HepG2 (cell line): ENCODE measurements around the gene AKAP3. TPM values are rescaled to one million over a fixed set of nuclear protein-coding genes. Genes with fewer than 3 reads are reported as not detected.

Experiments
- ATAC-seq: fragments of 200-7000 bp; cut with Tn5 transposase; 3 replicates; pipeline ENCODE4 v1.9.1; 2020; ENCODE audit warnings: mild to moderate bottlenecking, moderate library complexity
- BruUV-seq: library from RNA; stranded (reverse); fragments of 400-500 nt; replicated peaks from 2 replicates; lab custom pipeline; 2021; lab: Mats Ljungman, UMichigan
- CTCF ChIA-PET: fragments of 300-600 bp; formaldehyde crosslinking; extraction: SDS; loops from one replicate; lab custom pipeline; 2021; ENCODE audit warnings: low total read pairs, inconsistent platforms, low intra/inter-chr PET ratio; lab: Yijun Ruan, JAX
- POLR2A ChIA-PET: fragments of 350-600 bp; sonication (Branson Sonifier 250); formaldehyde crosslinking; loops from one replicate; lab custom pipeline; 2020; ENCODE audit warnings: antibody characterized with exemption, inconsistent platforms; lab: Yijun Ruan, JAX
- DNase-seq: peaks from one replicate; pipeline ENCODE4 v3.0.0-alpha.2; 2015; ENCODE audit warnings: low spot score
- FAIRE-seq: peaks from 3 replicates; lab custom pipeline; 2011; peaks lifted over from hg19 to GRCh38; lab: Jason Lieb, UNC
- H2AFZ ChIP-seq: one replicate; pipeline ENCODE4 v1.6.1; 2011; ENCODE audit warnings: low read length, inconsistent platforms
- H3K27ac ChIP-seq: fragments of 300-600 bp; 3 replicates; pipeline ENCODE4 v1.8.0; 2011; ENCODE audit warnings: mixed run types, mild to moderate bottlenecking, mixed read lengths, low read length, inconsistent platforms; ENCODE audit not compliant: insufficient read depth; ENCODE audit errors: extremely low read length
- H3K27me3 ChIP-seq, 2 experiments: fragments of 200-600 bp in 1 of 2; 2 replicates in 1 of 2; 3 replicates in 1 of 2; pipeline versions ENCODE4 v1.6.0 to v1.8.0; 2011; ENCODE audit warnings: low read length in 2 of 2, mild to moderate bottlenecking in 2 of 2, moderate library complexity in 2 of 2, inconsistent platforms in 1 of 2; ENCODE audit not compliant: insufficient read depth in 2 of 2, control insufficient read depth in 1 of 2
- H3K36me3 ChIP-seq, 2 experiments: fragments of 200-600 bp in 1 of 2; replicated peaks in 1 of 2; 2 replicates in 1 of 2; 3 replicates in 1 of 2; pipeline versions ENCODE4 v1.5.1 to v1.8.0; 2011; ENCODE audit warnings: low read length in 2 of 2, inconsistent platforms in 1 of 2; ENCODE audit not compliant: insufficient read depth in 2 of 2, control insufficient read depth in 1 of 2
- H3K4me1 ChIP-seq: 2 replicates; pipeline ENCODE4 v1.5.1; 2012; ENCODE audit warnings: low read length, inconsistent platforms; ENCODE audit not compliant: insufficient read depth
- H3K4me2 ChIP-seq: 2 replicates; pipeline ENCODE4 v1.6.0; 2011; ENCODE audit warnings: low read depth, low read length, inconsistent platforms
- H3K4me3 ChIP-seq, 3 experiments: fragments of 200-600 bp in 1 of 3; sonication (generic), shearing (Covaris generic) in 1 of 3; replicated peaks in 1 of 3; 2 replicates each; pipeline ENCODE4 v1.5.1; 2011 to 2016; ENCODE audit warnings: low read length in 3 of 3, inconsistent platforms in 2 of 3, low read depth in 2 of 3, mild to moderate bottlenecking in 2 of 3, control low read depth in 1 of 3, mixed read lengths in 1 of 3; ENCODE audit not compliant: insufficient read depth in 1 of 3
- H3K79me2 ChIP-seq: one replicate; pipeline ENCODE4 v1.6.1; 2011; ENCODE audit warnings: low read length, inconsistent platforms; ENCODE audit not compliant: insufficient read depth
- H3K9ac ChIP-seq: 2 replicates; pipeline ENCODE4 v1.6.0; 2011; ENCODE audit warnings: mild to moderate bottlenecking, low read depth, low read length, inconsistent platforms; ENCODE audit not compliant: insufficient read depth
- H3K9me3 ChIP-seq: 2 replicates; pipeline ENCODE4 v1.5.1; 2012; ENCODE audit warnings: mild to moderate bottlenecking, low read length
- H4K20me1 ChIP-seq: 2 replicates; pipeline ENCODE4 v1.6.0; 2011; ENCODE audit warnings: inconsistent platforms, mild to moderate bottlenecking, low read length, moderate library complexity; ENCODE audit not compliant: insufficient read depth
- BRCA1 ChIP-seq: sonication (generic); formaldehyde crosslinking; IDR thresholded peaks from 2 replicates; pipeline ENCODE4 v1.4.0; 2020; ENCODE audit warnings: missing genetic modification reagents
- CHD2 ChIP-seq: IDR thresholded peaks from 2 replicates; pipeline ENCODE4 v1.6.1; 2011; ENCODE audit warnings: low read depth, low read length, improper control_type of control experiment
- FOXA3 ChIP-seq: IDR thresholded peaks from 2 replicates; pipeline ENCODE4 v1.6.1; 2016; ENCODE audit warnings: missing genetic modification reagents, missing compliant biosample characterization
- HDAC1 ChIP-seq: sonication (generic); formaldehyde crosslinking; IDR thresholded peaks from 2 replicates; pipeline ENCODE4 v1.5.1; 2020; ENCODE audit warnings: mild to moderate bottlenecking, missing genetic modification reagents
- MXD4 ChIP-seq: IDR thresholded peaks from 2 replicates; pipeline ENCODE4 v1.6.1; 2016; ENCODE audit warnings: mild to moderate bottlenecking, missing biosample characterization, missing genetic modification reagents
- NFATC3 ChIP-seq: sonication (generic); formaldehyde crosslinking; IDR thresholded peaks from 2 replicates; pipeline ENCODE4 v1.5.1; 2020; ENCODE audit warnings: mild to moderate bottlenecking, missing genetic modification reagents
- NFKB2 ChIP-seq: sonication (generic); formaldehyde crosslinking; IDR thresholded peaks from 2 replicates; pipeline ENCODE4 v1.4.0; 2020; ENCODE audit warnings: missing genetic modification reagents, borderline replicate concordance
- PHF8 ChIP-seq: sonication (generic); formaldehyde crosslinking; IDR thresholded peaks from 2 replicates; pipeline ENCODE4 v1.5.0; 2020; ENCODE audit warnings: missing genetic modification reagents
- PRPF4 ChIP-seq: fragments of 200-400 bp; formaldehyde crosslinking; IDR thresholded peaks from 2 replicates; pipeline ENCODE4 v1.6.1; 2016; ENCODE audit warnings: low read length, low read depth; ENCODE audit not compliant: poor library complexity, severe bottlenecking
- TARDBP ChIP-seq: sonication (generic); formaldehyde crosslinking; IDR thresholded peaks from 2 replicates; pipeline ENCODE4 v1.8.0; 2022; ENCODE audit warnings: mild to moderate bottlenecking, missing genetic modification reagents
- XRCC5 ChIP-seq: fragments of 200-400 bp; formaldehyde crosslinking; optimal IDR thresholded peaks from 2 replicates; pipeline ENCODE3; 2017; ENCODE audit warnings: mild to moderate bottlenecking, low read length
- YEATS2 ChIP-seq: sonication (generic); formaldehyde crosslinking; IDR thresholded peaks from 2 replicates; pipeline ENCODE4 v1.4.0; 2020; ENCODE audit warnings: missing genetic modification reagents, borderline replicate concordance
- ZNF225 ChIP-seq: sonication (generic); formaldehyde crosslinking; IDR thresholded peaks from 2 replicates; pipeline ENCODE4 v1.4.0; 2020; ENCODE audit warnings: mild to moderate bottlenecking, missing genetic modification reagents
- ZNF451 ChIP-seq: sonication (generic); formaldehyde crosslinking; IDR thresholded peaks from 2 replicates; pipeline ENCODE4 v1.5.0; 2020; ENCODE audit warnings: mild to moderate bottlenecking, missing genetic modification reagents
- ZNF546 ChIP-seq: sonication (generic); formaldehyde crosslinking; conservative IDR thresholded peaks from 2 replicates; pipeline ENCODE4 v1.8.1; 2023; ENCODE audit warnings: mild to moderate bottlenecking, missing genetic modification reagents
- ZNF768 ChIP-seq: sonication (generic); formaldehyde crosslinking; IDR thresholded peaks from 2 replicates; pipeline ENCODE4 v1.4.0; 2020; ENCODE audit warnings: missing genetic modification reagents
- ZNF891 ChIP-seq: sonication (generic); formaldehyde crosslinking; IDR thresholded peaks from 2 replicates; pipeline ENCODE4 v1.5.0; 2020; ENCODE audit warnings: mild to moderate bottlenecking, missing genetic modification reagents
- WGBS: methylation state at CpG from one replicate; pipeline ENCODE4 v1.1.6; 2017; ENCODE audit warnings: low lambda C conversion rate; 5-methylcytosine and 5-hydroxymethylcytosine counted together
- in situ Hi-C: cut with HindIII; loops from 2 replicates; pipeline ENCODE4 v1.10.0; 2017; ENCODE audit warnings: low pct_unique_long_range_greater_than_20kb; ENCODE audit not compliant: extremely low pct_ligation_motif_present
- intact Hi-C: fragments of 100-400 bp; cut with micrococcal nuclease; formaldehyde crosslinking; loops from one replicate; pipeline ENCODE4 v1.10.0; 2022; ENCODE audit not compliant: unreplicated experiment
- polyA plus RNA-seq, 8 experiments: library from polyadenylated mRNA; depleted of rRNA in 3 of 8; stranded (reverse) in 7 of 8; unstranded in 1 of 8; fragments of >200 nt; fragmentation: Illumina TruSeq in 4 of 8; extraction: Trizol in 4 of 8; gene quantifications; 2 replicates each; pipeline versions ENCODE4 v1.2.1 to v1.2.3, GENCODE V29; 2011 to 2016; ENCODE audit warnings: low read depth in 4 of 8, missing spikeins in 1 of 8, mixed read lengths in 1 of 8; ENCODE audit not compliant: insufficient read depth in 1 of 8
- total RNA-seq, 5 experiments: library from RNA; depleted of rRNA; stranded (reverse); fragments of >200 nt; fragmentation: Illumina TruSeq; extraction: Trizol; gene quantifications; 2 replicates each; pipeline ENCODE4 v1.2.3, GENCODE V29; 2016; ENCODE audit warnings: low read depth in 1 of 5
- TF ChIP-seq, protein P1 (sequence below): IDR thresholded peaks from 2 replicates; pipeline ENCODE4 v1.6.1; 2012; ENCODE audit warnings: inconsistent platforms
- TF ChIP-seq, protein P2 (sequence below): sonication (generic); formaldehyde crosslinking; IDR thresholded peaks from 2 replicates; pipeline ENCODE4 v1.4.0; 2020; ENCODE audit warnings: missing genetic modification reagents, borderline replicate concordance
- TF ChIP-seq, protein P3 (sequence below): sonication (generic); formaldehyde crosslinking; IDR thresholded peaks from 2 replicates; pipeline ENCODE4 v1.4.0; 2020; ENCODE audit warnings: missing genetic modification reagents
- TF ChIP-seq, protein P4 (sequence below): sonication (generic); formaldehyde crosslinking; conservative IDR thresholded peaks from 2 replicates; pipeline ENCODE4 v1.8.1; 2023; ENCODE audit warnings: missing genetic modification reagents

The AKAP3 gene
- total and polyA plus RNA-seq, 2 of the 13 experiments (the other 11 are each of a cell fraction or from before 2014, with no cell fraction given), result 0.22 to 0.49 TPM

- ChIA-PET POLR2A (interaction anchor here (1.3 kb wide), 1 partner anchor 44 kb away, joined by 4 read pairs; the partner anchor contains the start of genes AKAP3 and NDUFA9), CTCF (interaction anchor here (0.9 kb wide), 1 partner anchor 154 kb away, joined by 4 read pairs; no protein-coding TSS in a partner anchor)
- FAIRE-seq, result peak; percentile 83
- intact Hi-C loops (loop anchor here (2.0 to 10.0 kb wide), 2 partner anchors 44 to 150 kb away; partner anchors contain the start of genes AKAP3 and NDUFA9), in situ Hi-C loops (no loop called here)
- Histone ChIP-seq H3K79me2 (peaks cover 2% of the 10 kb centered on the region), H3K27me3 (0 out of 5 replicates have a peak, but pooled peaks cover 0 to 4% of the 10 kb centered on the region in 2 experiments), H4K20me1 (no peaks in the 10 kb centered on the region), H3K9ac (peak overlapping the region; percentile 75), H3K4me2 (peak overlapping the region; percentile 71), H3K36me3 (no peaks in the 10 kb centered on the region; a peak in 1 of 5 replicates), H3K27ac (no peak overlapping the region), H3K4me3 (peak overlapping the region; percentile 77 to 98 (median 91)), H3K4me1 (peaks cover 14% of the 10 kb centered on the region), H3K9me3 (no peaks in the 10 kb centered on the region), H2AFZ (peak overlapping the region; percentile 59)
- under 1% methylated on average over 14 of the region's 25 CpGs for WGBS
- BruUV-seq, result no TSS peak
- DNase-seq, result peak; percentile 78
- peak; percentile 97 for ATAC-seq
- TF ChIP-seq MXD4 (0 out of 2 replicates have a peak, but pooled peaks have one; percentile 45), YEATS2 (peak; percentile 79), PRPF4 (no peak), BRCA1 (CRISPR knock-in tag) (no peak), NFATC3 (CRISPR knock-in tag) (no peak), ZNF891 (peak; percentile 59; the same call in 1 of the 2 replicates), NFKB2 (CRISPR knock-in tag) (peak; percentile 75; the same call in 1 of the 2 replicates), ZNF225 (0 out of 2 replicates have a peak, but pooled peaks have one; percentile 39), FOXA3 (0 out of 2 replicates have a peak, but pooled peaks have one; percentile 10), XRCC5 (peak; percentile 98), CHD2 (no peak), TARDBP (CRISPR knock-in tag) (no peak), ZNF451 (CRISPR knock-in tag) (no peak), PHF8 (CRISPR knock-in tag) (peak; percentile 89), ZNF546 (CRISPR knock-in tag) (0 out of 2 replicates have a peak, but pooled peaks have one; percentile 50), HDAC1 (CRISPR knock-in tag) (peak; percentile 59; the same call in 1 of the 2 replicates), ZNF768 (peak; percentile 55; the same call in 1 of the 2 replicates)
- TF ChIP-seq, protein P1, sequence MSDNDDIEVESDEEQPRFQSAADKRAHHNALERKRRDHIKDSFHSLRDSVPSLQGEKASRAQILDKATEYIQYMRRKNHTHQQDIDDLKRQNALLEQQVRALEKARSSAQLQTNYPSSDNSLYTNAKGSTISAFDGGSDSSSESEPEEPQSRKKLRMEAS, result peak; percentile 72
- TF ChIP-seq, protein P2, sequence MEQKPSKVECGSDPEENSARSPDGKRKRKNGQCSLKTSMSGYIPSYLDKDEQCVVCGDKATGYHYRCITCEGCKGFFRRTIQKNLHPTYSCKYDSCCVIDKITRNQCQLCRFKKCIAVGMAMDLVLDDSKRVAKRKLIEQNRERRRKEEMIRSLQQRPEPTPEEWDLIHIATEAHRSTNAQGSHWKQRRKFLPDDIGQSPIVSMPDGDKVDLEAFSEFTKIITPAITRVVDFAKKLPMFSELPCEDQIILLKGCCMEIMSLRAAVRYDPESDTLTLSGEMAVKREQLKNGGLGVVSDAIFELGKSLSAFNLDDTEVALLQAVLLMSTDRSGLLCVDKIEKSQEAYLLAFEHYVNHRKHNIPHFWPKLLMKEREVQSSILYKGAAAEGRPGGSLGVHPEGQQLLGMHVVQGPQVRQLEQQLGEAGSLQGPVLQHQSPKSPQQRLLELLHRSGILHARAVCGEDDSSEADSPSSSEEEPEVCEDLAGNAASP (CRISPR knock-in tag), result peak; percentile 43; the same call in 1 of the 2 replicates
- TF ChIP-seq, protein P3, sequence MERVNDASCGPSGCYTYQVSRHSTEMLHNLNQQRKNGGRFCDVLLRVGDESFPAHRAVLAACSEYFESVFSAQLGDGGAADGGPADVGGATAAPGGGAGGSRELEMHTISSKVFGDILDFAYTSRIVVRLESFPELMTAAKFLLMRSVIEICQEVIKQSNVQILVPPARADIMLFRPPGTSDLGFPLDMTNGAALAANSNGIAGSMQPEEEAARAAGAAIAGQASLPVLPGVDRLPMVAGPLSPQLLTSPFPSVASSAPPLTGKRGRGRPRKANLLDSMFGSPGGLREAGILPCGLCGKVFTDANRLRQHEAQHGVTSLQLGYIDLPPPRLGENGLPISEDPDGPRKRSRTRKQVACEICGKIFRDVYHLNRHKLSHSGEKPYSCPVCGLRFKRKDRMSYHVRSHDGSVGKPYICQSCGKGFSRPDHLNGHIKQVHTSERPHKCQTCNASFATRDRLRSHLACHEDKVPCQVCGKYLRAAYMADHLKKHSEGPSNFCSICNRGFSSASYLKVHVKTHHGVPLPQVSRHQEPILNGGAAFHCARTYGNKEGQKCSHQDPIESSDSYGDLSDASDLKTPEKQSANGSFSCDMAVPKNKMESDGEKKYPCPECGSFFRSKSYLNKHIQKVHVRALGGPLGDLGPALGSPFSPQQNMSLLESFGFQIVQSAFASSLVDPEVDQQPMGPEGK, result peak; percentile 90
- TF ChIP-seq, protein P4, sequence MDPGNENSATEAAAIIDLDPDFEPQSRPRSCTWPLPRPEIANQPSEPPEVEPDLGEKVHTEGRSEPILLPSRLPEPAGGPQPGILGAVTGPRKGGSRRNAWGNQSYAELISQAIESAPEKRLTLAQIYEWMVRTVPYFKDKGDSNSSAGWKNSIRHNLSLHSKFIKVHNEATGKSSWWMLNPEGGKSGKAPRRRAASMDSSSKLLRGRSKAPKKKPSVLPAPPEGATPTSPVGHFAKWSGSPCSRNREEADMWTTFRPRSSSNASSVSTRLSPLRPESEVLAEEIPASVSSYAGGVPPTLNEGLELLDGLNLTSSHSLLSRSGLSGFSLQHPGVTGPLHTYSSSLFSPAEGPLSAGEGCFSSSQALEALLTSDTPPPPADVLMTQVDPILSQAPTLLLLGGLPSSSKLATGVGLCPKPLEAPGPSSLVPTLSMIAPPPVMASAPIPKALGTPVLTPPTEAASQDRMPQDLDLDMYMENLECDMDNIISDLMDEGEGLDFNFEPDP, result 0 out of 2 replicates have a peak, but pooled peaks have one; percentile 81
These were observed 44.1 kb downstream of the AKAP3 start for GRCh38 chr12:4604684-4605193.
